CD4-positive, alpha-beta T cell treated with Interleukin-4 for 1 hour (primary cell): Measurements from ENCODE around the gene LENG9.

ENCODE experiments used
- DNase-seq, 2 donors: peaks; one replicate each; pipeline ENCODE4 v3.0.0-alpha.2; 2020 to 2022

Gene LENG9

DNA sequence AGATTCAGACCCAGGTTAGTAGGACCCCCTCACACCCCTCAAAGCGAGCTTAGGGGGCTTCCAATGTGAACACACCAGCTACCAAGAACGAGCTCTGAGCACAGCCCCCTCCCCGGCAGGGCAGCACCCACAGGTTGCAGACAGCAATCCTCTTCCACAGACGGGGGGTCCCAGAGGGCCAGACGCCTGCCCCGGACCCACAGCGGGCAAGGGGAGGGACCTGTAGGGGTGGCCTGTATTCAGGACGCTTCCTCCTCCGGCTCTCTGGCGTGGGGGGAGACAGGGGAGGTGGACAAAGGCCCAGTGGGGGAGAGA is 43.6 kb downstream of the LENG9 start:
- no peak for DNase-seq

DNA sequence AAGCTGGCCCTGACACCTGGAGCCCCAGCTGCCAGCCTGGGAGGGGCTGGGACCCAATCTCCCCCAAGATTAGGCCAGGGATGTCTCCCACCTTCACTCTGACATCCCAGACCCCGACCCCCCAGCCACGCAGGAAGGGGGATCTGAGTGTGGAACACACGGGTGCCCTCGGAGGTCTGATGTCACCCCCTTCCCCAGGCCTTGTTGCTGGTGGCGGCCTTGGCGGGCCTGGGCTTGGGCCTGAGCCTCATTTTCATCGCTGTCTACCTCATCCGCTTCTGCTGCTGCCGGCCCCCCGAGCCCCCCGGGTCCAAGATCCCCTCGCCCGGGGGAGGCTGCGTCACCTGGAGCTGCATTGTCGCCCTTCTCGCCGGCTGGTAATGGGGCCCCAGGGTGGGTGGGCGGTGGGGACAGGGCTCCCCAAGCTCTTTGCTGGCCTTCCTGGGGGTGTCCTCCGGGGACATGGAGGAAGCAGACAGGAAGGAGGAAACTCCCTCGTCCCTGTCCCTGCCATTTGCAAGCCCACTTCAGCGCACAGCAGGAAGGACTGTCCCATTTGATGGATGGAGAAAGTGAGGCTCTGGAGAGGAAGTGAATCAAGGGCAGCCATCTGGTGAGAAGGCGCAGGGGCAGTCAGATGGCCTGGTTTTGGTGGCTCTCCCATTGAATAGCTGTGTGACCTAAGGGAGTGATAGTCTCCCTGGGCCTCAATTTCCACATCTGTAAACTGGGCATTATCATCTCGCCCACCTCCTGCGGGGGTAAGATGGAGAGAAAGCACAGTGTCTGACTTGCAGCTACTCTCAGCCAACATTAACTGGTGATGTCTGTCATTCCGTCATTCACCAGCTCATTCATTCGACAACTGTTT is 44.4 kb downstream of the LENG9 start:
- DNase-seq = no peak

DNA sequence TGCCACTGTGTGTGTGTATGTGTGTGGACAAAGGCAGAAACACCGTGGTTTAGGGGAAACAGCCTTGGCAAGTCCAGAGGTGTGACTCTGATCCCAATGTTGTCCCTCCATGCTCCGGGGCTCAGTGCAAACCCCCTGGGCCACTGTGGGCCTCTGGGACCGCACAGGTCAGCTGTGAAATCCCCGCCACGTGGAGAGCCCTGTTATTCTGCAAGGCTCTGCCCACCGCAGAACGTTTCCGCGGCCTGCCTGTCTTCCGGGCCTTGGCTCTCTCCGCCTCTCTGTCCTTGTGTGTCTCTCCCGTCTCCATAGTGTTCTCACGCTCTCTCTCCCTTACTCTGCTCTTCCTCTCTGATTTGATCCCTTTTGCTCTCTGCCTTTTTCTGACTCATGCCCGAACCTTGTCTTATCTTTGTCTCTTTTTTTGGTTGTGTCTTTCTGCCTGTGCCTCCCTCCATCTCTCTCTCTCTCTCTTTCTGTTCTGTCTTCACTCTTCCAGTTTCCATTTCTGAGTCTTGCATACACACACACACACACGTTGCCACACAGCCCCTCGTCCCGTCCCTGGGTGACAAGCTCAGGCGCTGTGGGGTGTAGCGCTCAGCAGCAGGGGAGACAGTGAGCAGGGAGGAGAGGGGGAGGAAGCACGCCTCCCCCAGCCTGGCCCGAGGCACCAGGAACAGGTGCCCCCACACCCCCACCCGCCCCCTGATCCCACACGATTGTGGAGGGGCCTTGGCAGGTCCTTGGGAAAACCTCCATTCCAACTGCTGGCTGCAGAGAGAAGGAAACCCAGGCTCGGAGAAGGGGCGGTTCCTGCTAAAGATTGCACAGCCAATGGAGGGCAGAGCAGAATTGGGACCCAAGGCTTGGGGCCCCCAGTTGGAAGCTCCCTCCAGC is 45.3 kb downstream of the LENG9 start:
- peak; percentile 17 to 20 for DNase-seq

DNA sequence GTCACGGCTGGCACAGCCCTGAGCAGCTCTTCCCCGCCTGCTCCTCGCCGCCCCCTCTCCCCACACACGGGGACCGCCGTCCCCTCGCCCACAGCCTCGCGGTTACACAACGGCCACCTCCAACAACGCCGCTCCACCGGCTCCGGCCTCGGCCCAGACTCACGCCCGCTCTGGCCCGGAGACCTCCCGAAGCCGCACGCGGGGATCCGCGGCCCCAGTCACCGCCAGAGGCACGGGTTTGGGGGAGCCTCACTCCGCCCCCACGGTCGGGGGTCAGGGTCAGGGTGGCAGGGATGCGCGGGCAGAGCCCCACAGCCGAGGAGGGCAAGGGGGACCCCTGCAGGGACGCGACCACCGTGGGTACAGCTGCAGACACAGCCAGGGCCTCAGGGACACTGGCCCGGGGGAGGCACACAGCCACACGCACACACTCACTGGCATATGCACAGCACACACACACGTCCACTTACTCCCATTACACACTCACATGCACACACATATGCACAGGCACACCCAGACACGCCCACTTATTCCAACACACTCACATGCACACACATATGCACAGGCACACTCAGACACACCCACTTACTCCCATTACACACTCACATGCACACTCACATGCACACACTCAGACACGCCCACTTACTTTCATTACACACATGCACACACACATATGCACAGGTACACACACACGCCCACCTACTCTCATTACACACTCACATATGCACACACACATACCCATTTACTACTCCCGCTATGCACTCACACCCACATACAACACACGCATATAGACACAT is 46.7 kb downstream of the LENG9 start:
- no peak for DNase-seq

DNA sequence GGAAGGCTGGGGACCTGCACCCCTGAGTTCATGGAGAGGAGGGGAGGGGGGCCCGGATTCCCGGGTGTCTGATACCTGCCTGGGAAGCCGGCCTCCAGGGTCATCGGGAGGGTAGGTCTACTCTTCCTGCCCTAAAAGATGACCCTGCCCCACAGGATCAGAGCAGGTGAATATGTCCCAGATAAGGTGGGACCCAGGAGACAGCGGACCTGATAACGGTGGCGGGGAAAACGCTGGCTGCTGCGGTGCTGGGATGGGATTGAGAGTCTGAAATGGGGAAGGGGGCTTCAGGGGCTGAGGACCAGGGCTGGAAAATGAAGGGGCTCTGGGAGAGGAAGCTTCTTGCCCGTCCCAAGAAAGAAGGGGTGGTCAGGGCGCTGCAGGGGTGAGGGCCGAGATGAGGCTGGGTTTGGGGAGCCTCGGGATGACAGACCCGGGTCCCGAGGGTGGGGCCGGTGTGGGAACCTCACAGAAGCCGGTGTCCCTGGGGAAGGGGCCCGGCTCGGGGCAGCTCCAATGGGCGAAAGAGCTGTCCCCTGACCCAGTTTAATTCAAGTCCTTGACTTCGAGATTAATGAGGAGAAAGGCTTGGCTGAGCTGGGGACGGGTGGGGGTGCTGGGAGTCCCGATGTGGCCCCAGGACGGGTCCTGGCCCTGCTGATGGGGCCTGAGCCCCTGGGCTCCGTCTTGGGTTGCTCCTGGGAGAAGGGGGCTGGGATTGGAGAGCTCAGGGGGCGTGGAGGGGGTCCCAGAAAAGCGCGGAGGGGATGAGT is 47.5 kb downstream of the LENG9 start:
- DNase-seq = no peak

DNA sequence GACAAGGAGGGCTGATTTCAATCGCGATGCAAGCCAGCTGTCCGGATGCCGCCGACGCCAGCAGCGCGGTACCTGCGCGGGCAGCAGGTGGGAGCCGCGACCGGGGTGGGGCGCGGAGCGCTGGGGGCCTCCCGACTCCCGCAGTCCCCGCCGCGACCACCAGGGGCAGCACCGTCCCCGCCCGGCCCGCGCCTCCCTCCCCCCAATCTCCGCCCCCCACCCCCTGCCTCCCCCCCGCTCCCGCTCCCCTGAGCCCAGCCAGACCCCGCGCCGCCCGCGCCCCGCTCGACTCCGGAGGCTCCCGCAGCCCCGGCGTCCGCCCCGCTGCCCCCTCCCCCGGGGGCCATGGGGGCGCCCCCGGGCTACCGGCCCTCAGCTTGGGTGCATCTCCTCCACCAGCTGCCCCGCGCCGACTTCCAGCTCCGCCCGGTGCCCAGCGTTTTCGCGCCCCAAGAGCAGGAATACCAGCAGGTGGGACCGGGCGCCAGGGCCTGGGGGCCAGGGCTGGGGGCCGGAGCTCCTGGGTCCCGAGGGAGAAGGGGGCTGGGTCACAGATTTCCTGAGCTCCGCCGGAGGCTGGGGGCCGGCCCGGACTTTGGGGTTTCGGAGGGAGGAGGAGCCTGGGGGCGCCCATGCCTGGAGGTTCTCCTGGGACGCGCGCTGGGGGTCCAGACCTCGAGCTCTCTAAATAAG is 48.2 kb downstream of the LENG9 start, which contains the start of gene TTYH1:
TSS of gene TTYH1 (plus strand) at position 257 of the 693 bp plus-strand sequence. CDS start at position 346, 89 bp downstream.
- peak in 1 of 2 donors; percentile 26 for DNase-seq

DNA sequence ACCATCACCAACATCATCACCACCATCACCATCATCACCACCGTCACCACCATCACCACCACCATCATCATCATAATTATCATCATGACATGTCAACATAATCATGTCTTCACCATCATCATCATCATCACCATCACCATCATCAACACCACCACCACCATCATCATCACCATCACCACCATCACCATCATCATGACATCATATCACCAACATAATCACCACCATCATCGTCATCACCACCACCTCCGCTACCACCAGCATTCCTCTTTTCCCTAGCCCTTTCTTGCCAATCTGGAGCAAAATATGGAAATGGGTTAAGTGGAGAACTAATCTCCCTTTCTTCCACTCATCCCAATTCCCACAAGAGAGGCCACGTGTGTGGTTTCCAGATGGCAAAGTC is 49.4 kb downstream of the LENG9 start:
- no peak for DNase-seq

DNA sequence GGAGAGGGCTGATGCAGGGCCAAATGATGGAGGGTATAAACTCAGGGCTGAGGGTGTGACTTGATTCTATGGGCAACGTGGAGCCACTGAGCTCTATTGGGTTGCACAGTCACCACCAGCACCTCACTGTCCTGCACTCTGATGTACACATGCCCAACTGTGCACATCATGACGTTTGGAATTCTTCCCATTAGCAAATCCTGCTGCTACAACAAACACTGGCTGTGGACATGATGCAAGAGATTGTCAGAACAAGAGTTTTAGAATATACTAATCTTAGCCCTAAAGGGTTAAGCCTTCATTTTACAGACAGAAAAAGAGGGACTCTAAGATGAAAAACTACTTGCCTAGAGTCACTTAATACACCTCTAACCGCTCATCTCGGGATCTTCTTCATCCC is 50.7 kb downstream of the LENG9 start:
- DNase-seq = no peak
